Vein endothelial cell (primary cell): ENCODE data around the gene RAVER1. TPM values are rescaled to one million over a fixed set of nuclear protein-coding genes. Genes with fewer than 3 reads are reported as not detected.

ENCODE experiments used
- small RNA-seq: library from RNA; depleted of rRNA; stranded (forward); fragments of <200 nt; gene quantifications from one replicate; pipeline ENCODE3, GENCODE V24; 2012
- total RNA-seq: library from RNA; depleted of rRNA; stranded (reverse); fragments of >200 nt; gene quantifications from 2 replicates; pipeline ENCODE4 v1.2.3, GENCODE V29; 2012

Gene RAVER1
- total RNA-seq, result 13.9 and 17.3 TPM in 2 replicates

GRCh38 chr19:10332965-10333757 lies at the start of gene RAVER1:
Gene RAVER1, minus strand, starts transcription at chr19:10333529. Its CDS starts 22 bp downstream, at chr19:10333507.

GRCh38 chr19:10380313-10381102 lies 47.2 kb upstream of the RAVER1 start, which contains the start of gene TYK2:
Gene TYK2, minus strand, starts transcription at chr19:10380572. Its CDS starts 2,166 bp downstream, at chr19:10378406.

GRCh38 chr19:10339380-10339960 lies 6.1 kb upstream of the RAVER1 start, which contains the start of gene ICAM3:
Gene ICAM3, minus strand, starts transcription at chr19:10339624. Its CDS starts 10 bp downstream, at chr19:10339614.

GRCh38 chr19:10315335-10316214 lies 17.8 kb downstream of the RAVER1 start, which contains the start of gene FDX2:
Gene FDX2, minus strand, starts transcription at chr19:10316015. Its CDS starts 19 bp downstream, at chr19:10315996.

GRCh38 chr19:10309423-10309822 lies 23.9 kb downstream of the RAVER1 start, which contains the start of gene ZGLP1:
Gene ZGLP1, minus strand, starts transcription at chr19:10309815.

GRCh38 chr19:10289836-10290356 lies 43.4 kb downstream of the RAVER1 start, which contains the start of gene ICAM5:
Gene ICAM5, plus strand, starts transcription at chr19:10289952. Its CDS starts 92 bp downstream, at chr19:10290044.

GRCh38 chr19:10286803-10287737 lies 46.3 kb downstream of the RAVER1 start, which contains the start of gene ICAM4:
Gene ICAM4, plus strand, starts transcription at chr19:10286955. Its CDS starts 58 bp downstream, at chr19:10287013.

GRCh38 chr19:10270616-10271394 lies 62.5 kb downstream of the RAVER1 start, which contains the start of gene ICAM1:
Gene ICAM1, plus strand, starts transcription at chr19:10271120. Its CDS starts 40 bp downstream, at chr19:10271160.

Small RNAs within 50 kb of the gene (small RNA-seq; reads per million reads assigned to genes)
- gene AC011511.1, result not detected
- not detected for gene AC011511.4

Other genes starting within 250 kb of the RAVER1 start
- gene SHFL, start 247.2 kb downstream of the RAVER1 start, total RNA-seq, result 18.9 and 21.2 TPM in 2 replicates
- 0.33 TPM in 1 of 2 replicates, not detected in the other for gene ANGPTL6, start 230.9 kb downstream of the RAVER1 start, total RNA-seq
- 33.8 and 34.6 TPM in 2 replicates for gene PPAN, start 227.2 kb downstream of the RAVER1 start, total RNA-seq
- gene P2RY11, start 221.8 kb downstream of the RAVER1 start, total RNA-seq, result 3.0 and 3.3 TPM in 2 replicates
- 259 and 291 TPM in 2 replicates for gene EIF3G, start 213.6 kb downstream of the RAVER1 start, total RNA-seq
- gene DNMT1, start 138.6 kb downstream of the RAVER1 start, total RNA-seq, result 40.5 and 65.2 TPM in 2 replicates
- 1.6 and 1.7 TPM in 2 replicates for gene S1PR2, start 102.2 kb downstream of the RAVER1 start, total RNA-seq
- 56.5 and 57.3 TPM in 2 replicates for gene MRPL4, start 81.3 kb downstream of the RAVER1 start, total RNA-seq
- gene ICAM1, start 62.4 kb downstream of the RAVER1 start, total RNA-seq, result 45.2 and 46.7 TPM in 2 replicates
- gene ICAM4, start 46.6 kb downstream of the RAVER1 start, total RNA-seq, result 0.33 TPM in 1 of 2 replicates, not detected in the other
- under 0.01 TPM in 1 of 2 replicates, not detected in the other for gene ICAM5, start 43.6 kb downstream of the RAVER1 start, total RNA-seq
- gene ZGLP1, start 23.7 kb downstream of the RAVER1 start, total RNA-seq, result 0.33 and 0.38 TPM in 2 replicates
- gene FDX2, start 17.5 kb downstream of the RAVER1 start, total RNA-seq, result 8.5 and 15.8 TPM in 2 replicates
- 7.1 and 9.5 TPM in 2 replicates for gene ICAM3, start 6.1 kb upstream of the RAVER1 start, total RNA-seq
- 57.2 and 79.7 TPM in 2 replicates for gene TYK2, start 47.0 kb upstream of the RAVER1 start, total RNA-seq
- 289 and 291 TPM in 2 replicates for gene CDC37, start 70.0 kb upstream of the RAVER1 start, total RNA-seq
- gene PDE4A, start 87.0 kb upstream of the RAVER1 start, total RNA-seq, result 3.6 and 5.6 TPM in 2 replicates
- gene KEAP1, start 169.8 kb upstream of the RAVER1 start, total RNA-seq, result 74.0 and 74.1 TPM in 2 replicates
- not detected in 2 replicates for gene S1PR5, start 183.9 kb upstream of the RAVER1 start, total RNA-seq
- 12.1 and 17.0 TPM in 2 replicates for gene ATG4D, start 210.4 kb upstream of the RAVER1 start, total RNA-seq
- 5.9 and 6.2 TPM in 2 replicates for gene KRI1, start 232.5 kb upstream of the RAVER1 start, total RNA-seq
- gene CDKN2D, start 235.4 kb upstream of the RAVER1 start, total RNA-seq, result 2.3 and 3.5 TPM in 2 replicates